Left ventricle myocardium inferior (tissue), 1 donor: Measurements from ENCODE around the gene PPP2R2C. TPM values are rescaled to one million over a fixed set of nuclear protein-coding genes. Genes with fewer than 3 reads are reported as not detected.

ENCODE experiments used
- DNase-seq: peaks from one replicate; pipeline ENCODE4 v3.0.0-alpha.2; 2020
- H3K27ac ChIP-seq: fragments of 200-600 bp; replicated peaks from 2 replicates; pipeline ENCODE4 v1.8.0; 2021
- H3K27me3 ChIP-seq: fragments of 200-600 bp; 2 replicates; pipeline ENCODE4 v1.8.0; 2021; ENCODE audit warnings: low read depth
- H3K36me3 ChIP-seq: fragments of 200-600 bp; 2 replicates; pipeline ENCODE4 v1.8.0; 2021
- H3K4me1 ChIP-seq: fragments of 200-600 bp; 2 replicates; pipeline ENCODE4 v1.8.0; 2021
- H3K4me3 ChIP-seq: fragments of 200-600 bp; 2 replicates; pipeline ENCODE4 v1.8.0; 2021; ENCODE audit warnings: mild to moderate bottlenecking, moderate library complexity
- H3K9me3 ChIP-seq: fragments of 200-600 bp; replicated peaks from 2 replicates; pipeline ENCODE4 v1.8.0; 2021
- intact Hi-C: fragments of 100-400 bp; cut with micrococcal nuclease; formaldehyde crosslinking; loops from one replicate; pipeline ENCODE4 v1.11.0; 2022
- total RNA-seq: library from RNA; stranded (reverse); fragmentation: NEBNext Ultra II Directional; extraction: Animal tissue kit (Norgen Biotek cat#: 25700); gene quantifications from one replicate; pipeline ENCODE4 v1.2.1, GENCODE V29; 2021
- TF ChIP-seq, protein P1 (sequence below): fragments of 200-600 bp; IDR thresholded peaks from 2 replicates; pipeline ENCODE4 v1.8.0; 2021; ENCODE audit warnings: antibody characterized with exemption, mild to moderate bottlenecking, borderline replicate concordance
- donor health status: DM: no; HTN: yes; CAD: no; lungs with severe emphysema.

The PPP2R2C gene
- total RNA-seq, 1 donor from 2014 or later, result 9.7 TPM

- intact Hi-C loops, result no loop called here
- Histone ChIP-seq H3K27me3 (peaks cover 85% of the 10 kb centered on the region), H3K36me3 (no peaks in the 10 kb centered on the region), H3K27ac (no peak overlapping the region), H3K9me3 (no peaks in the 10 kb centered on the region), H3K4me1 (no peaks in the 10 kb centered on the region), H3K4me3 (no peak overlapping the region)
- TF ChIP-seq, protein P1, sequence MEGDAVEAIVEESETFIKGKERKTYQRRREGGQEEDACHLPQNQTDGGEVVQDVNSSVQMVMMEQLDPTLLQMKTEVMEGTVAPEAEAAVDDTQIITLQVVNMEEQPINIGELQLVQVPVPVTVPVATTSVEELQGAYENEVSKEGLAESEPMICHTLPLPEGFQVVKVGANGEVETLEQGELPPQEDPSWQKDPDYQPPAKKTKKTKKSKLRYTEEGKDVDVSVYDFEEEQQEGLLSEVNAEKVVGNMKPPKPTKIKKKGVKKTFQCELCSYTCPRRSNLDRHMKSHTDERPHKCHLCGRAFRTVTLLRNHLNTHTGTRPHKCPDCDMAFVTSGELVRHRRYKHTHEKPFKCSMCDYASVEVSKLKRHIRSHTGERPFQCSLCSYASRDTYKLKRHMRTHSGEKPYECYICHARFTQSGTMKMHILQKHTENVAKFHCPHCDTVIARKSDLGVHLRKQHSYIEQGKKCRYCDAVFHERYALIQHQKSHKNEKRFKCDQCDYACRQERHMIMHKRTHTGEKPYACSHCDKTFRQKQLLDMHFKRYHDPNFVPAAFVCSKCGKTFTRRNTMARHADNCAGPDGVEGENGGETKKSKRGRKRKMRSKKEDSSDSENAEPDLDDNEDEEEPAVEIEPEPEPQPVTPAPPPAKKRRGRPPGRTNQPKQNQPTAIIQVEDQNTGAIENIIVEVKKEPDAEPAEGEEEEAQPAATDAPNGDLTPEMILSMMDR, result no peak
- no peak for DNase-seq
These were observed 105.0 kb downstream of the PPP2R2C start for GRCh38 chr4:6367371-6367851.

DNA sequence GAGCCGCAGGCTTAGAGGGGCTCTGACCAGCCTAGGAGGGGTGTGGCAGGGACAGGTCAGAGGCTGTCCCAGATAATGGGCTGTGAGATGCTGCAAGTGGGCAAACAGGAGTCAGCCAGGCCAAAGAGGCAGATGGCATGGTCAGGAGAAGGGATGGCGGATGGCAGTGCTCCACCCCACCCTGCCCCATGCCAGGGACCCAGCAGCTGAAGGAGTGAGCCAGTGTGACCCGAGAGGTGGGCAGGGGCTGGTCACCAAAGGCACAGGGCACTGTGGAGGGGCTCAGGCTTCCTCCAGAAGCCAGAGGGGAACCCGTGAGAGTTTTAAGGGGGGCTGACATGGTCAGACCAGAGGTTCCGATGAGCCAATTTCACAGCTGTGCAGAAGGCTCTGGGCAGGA, 105.8 kb downstream of the PPP2R2C start:
- H3K36me3 ChIP-seq, result no peaks in the 10 kb centered on the region
- intact Hi-C loops, result no loop called here
- H3K27ac ChIP-seq, result no peak overlapping the region
- peaks cover 88% of the 10 kb centered on the region for H3K27me3 ChIP-seq
- no peaks in the 10 kb centered on the region for H3K4me1 ChIP-seq
- H3K9me3 ChIP-seq, result no peaks in the 10 kb centered on the region
- no peak for DNase-seq
- no peak overlapping the region for H3K4me3 ChIP-seq
- TF ChIP-seq, protein P1, result no peak

GRCh38 chr4:6365545-6366086, 106.8 kb downstream of the PPP2R2C start:
- H3K27me3 ChIP-seq, result peaks cover 88% of the 10 kb centered on the region
- peak; percentile 7 for DNase-seq

GRCh38 chr4:6364581-6364980, 107.8 kb downstream of the PPP2R2C start:
- H3K36me3 ChIP-seq, result no peaks in the 10 kb centered on the region
- intact Hi-C loops, result no loop called here
- no peak overlapping the region for H3K4me3 ChIP-seq
- no peaks in the 10 kb centered on the region for H3K9me3 ChIP-seq
- no peaks in the 10 kb centered on the region for H3K4me1 ChIP-seq
- peaks cover 88% of the 10 kb centered on the region for H3K27me3 ChIP-seq
- peak; percentile 5 for DNase-seq
- H3K27ac ChIP-seq, result no peak overlapping the region
- TF ChIP-seq, protein P1, result no peak

More at GRCh38 chr4:6365545-6366086, 106.8 kb downstream of the PPP2R2C start:
- no peaks in the 10 kb centered on the region for H3K4me1 ChIP-seq
- TF ChIP-seq, protein P1, result no peak
- no peak overlapping the region for H3K4me3 ChIP-seq
- no peaks in the 10 kb centered on the region for H3K36me3 ChIP-seq
- no peak overlapping the region for H3K27ac ChIP-seq
- intact Hi-C loops, result no loop called here
- no peaks in the 10 kb centered on the region for H3K9me3 ChIP-seq

- Histone ChIP-seq H3K27ac (no peak overlapping the region), H3K27me3 (peaks cover 88% of the 10 kb centered on the region), H3K36me3 (no peaks in the 10 kb centered on the region), H3K4me1 (no peaks in the 10 kb centered on the region), H3K4me3 (no peak overlapping the region), H3K9me3 (no peaks in the 10 kb centered on the region)
- peak; percentile 9 for DNase-seq
- TF ChIP-seq, protein P1, result no peak
- intact Hi-C loops, result no loop called here
These were observed 108.3 kb downstream of the PPP2R2C start for GRCh38 chr4:6364146-6364545.
